Measurements from ENCODE around the gene HSPA4. TPM values are rescaled to one million over a fixed set of nuclear protein-coding genes. Genes with fewer than 3 reads are reported as not detected.
A peak's percentile ranks its signal among the peaks of the same experiment; 100 is the strongest.

Gene HSPA4
- total and polyA plus RNA-seq, 2 of the 13 experiments (the other 11 are each of a cell fraction or from before 2014, with no cell fraction given): 36.6 to 231 TPM

DNA sequence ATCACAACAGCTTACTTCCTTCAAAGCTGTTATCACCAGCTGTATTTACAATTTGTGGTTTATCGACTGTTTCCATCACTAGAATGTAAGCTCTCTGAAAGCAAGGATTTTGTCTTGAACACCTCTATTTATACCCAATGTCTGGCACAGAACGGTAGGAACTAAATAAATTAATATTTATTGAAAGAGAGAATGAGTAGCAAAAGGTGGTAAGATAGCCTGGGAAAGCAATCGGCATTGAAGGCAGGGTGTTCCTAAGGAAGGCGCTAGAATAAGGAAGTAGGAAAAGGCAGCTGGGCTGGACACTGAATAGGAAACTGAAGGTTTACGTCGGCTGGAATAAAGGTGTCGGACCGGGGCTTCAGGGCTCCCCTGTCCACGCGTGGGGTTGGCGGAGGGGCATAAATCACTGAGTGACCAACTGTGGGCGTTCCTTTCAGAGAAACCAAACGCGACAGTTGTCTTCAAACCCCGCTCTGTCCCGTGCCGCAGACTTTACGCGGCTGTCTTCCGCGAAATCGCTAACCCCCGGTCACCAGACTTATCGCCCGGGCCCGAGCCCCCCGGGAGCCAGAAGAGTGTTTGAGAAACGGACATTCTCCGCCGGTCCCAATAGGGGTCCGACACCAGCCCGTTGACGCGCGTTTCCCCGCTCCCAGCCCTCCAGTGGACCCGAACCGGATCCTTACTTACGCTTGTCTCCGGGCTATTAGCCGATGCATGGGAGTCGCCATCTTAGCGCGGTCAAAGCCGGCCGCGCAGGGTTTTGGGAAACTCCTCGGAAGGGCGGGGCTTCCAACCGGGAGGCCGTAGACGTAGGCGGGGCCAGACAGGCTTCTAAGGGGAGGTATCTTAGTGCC is 25.8 kb upstream of the HSPA4 start, which contains the start of gene ZCCHC10 (continued):
- TF ChIP-seq, protein P1, sequence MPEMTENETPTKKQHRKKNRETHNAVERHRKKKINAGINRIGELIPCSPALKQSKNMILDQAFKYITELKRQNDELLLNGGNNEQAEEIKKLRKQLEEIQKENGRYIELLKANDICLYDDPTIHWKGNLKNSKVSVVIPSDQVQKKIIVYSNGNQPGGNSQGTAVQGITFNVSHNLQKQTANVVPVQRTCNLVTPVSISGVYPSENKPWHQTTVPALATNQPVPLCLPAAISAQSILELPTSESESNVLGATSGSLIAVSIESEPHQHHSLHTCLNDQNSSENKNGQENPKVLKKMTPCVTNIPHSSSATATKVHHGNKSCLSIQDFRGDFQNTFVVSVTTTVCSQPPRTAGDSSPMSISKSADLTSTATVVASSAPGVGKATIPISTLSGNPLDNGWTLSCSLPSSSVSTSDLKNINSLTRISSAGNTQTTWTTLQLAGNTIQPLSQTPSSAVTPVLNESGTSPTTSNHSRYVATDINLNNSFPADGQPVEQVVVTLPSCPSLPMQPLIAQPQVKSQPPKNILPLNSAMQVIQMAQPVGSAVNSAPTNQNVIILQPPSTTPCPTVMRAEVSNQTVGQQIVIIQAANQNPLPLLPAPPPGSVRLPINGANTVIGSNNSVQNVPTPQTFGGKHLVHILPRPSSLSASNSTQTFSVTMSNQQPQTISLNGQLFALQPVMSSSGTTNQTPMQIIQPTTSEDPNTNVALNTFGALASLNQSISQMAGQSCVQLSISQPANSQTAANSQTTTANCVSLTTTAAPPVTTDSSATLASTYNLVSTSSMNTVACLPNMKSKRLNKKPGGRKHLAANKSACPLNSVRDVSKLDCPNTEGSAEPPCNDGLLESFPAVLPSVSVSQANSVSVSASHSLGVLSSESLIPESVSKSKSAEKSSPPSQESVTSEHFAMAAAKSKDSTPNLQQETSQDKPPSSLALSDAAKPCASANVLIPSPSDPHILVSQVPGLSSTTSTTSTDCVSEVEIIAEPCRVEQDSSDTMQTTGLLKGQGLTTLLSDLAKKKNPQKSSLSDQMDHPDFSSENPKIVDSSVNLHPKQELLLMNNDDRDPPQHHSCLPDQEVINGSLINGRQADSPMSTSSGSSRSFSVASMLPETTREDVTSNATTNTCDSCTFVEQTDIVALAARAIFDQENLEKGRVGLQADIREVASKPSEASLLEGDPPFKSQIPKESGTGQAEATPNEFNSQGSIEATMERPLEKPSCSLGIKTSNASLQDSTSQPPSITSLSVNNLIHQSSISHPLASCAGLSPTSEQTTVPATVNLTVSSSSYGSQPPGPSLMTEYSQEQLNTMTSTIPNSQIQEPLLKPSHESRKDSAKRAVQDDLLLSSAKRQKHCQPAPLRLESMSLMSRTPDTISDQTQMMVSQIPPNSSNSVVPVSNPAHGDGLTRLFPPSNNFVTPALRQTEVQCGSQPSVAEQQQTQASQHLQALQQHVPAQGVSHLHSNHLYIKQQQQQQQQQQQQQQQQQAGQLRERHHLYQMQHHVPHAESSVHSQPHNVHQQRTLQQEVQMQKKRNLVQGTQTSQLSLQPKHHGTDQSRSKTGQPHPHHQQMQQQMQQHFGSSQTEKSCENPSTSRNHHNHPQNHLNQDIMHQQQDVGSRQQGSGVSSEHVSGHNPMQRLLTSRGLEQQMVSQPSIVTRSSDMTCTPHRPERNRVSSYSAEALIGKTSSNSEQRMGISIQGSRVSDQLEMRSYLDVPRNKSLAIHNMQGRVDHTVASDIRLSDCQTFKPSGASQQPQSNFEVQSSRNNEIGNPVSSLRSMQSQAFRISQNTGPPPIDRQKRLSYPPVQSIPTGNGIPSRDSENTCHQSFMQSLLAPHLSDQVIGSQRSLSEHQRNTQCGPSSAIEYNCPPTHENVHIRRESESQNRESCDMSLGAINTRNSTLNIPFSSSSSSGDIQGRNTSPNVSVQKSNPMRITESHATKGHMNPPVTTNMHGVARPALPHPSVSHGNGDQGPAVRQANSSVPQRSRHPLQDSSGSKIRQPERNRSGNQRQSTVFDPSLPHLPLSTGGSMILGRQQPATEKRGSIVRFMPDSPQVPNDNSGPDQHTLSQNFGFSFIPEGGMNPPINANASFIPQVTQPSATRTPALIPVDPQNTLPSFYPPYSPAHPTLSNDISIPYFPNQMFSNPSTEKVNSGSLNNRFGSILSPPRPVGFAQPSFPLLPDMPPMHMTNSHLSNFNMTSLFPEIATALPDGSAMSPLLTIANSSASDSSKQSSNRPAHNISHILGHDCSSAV (CRISPR knock-in tag; IDR thresholded peaks at IDR 0.05; ENCODE audit: borderline replicate concordance): 0 out of 2 replicates have a peak, but pooled peaks have one; percentile 40
- TF ChIP-seq ZNF317 (CRISPR knock-in tag; IDR thresholded peaks at IDR 0.05) (0 out of 2 replicates have a peak, but pooled peaks have one; percentile 49), ZBTB20 (CRISPR knock-in tag; IDR thresholded peaks at IDR 0.05; ENCODE audit: borderline replicate concordance, low read depth) (0 out of 2 replicates have a peak, but pooled peaks have one; percentile 52), NCOA2 (CRISPR knock-in tag; IDR thresholded peaks at IDR 0.05) (peak; percentile 18; the same call in 1 of the 2 replicates), SNAPC2 (CRISPR knock-in tag; IDR thresholded peaks at IDR 0.05) (0 out of 2 replicates have a peak, but pooled peaks have one; percentile 41), MAZ (IDR thresholded peaks at IDR 0.05; ENCODE audit: borderline replicate concordance, low read depth, low read length) (peak; percentile 20; the same call in 1 of the 2 replicates), MAZ (CRISPR knock-in tag; IDR thresholded peaks at IDR 0.05; ENCODE audit: low read depth) (peak; percentile 78), ZMYM4 (CRISPR knock-in tag; IDR thresholded peaks at IDR 0.05) (0 out of 2 replicates have a peak, but pooled peaks have one; percentile 42), IRF2 (CRISPR knock-in tag; IDR thresholded peaks at IDR 0.05) (peak; percentile 54; the same call in 1 of the 2 replicates), MEF2D (CRISPR knock-in tag; IDR thresholded peaks at IDR 0.05) (0 out of 2 replicates have a peak, but pooled peaks have one; percentile 22), ZEB1 (IDR thresholded peaks at IDR 0.05; ENCODE audit: insufficient replicate concordance, low read depth) (peak; percentile 25), HOXA3 (CRISPR knock-in tag; IDR thresholded peaks at IDR 0.05) (peak; percentile 57; the same call in 1 of the 2 replicates), SP4 (CRISPR knock-in tag; IDR thresholded peaks at IDR 0.05) (peak; percentile 43; the same call in 1 of the 2 replicates), TGIF2 (CRISPR knock-in tag; IDR thresholded peaks at IDR 0.05) (no peak)
- TF ChIP-seq, protein P2, sequence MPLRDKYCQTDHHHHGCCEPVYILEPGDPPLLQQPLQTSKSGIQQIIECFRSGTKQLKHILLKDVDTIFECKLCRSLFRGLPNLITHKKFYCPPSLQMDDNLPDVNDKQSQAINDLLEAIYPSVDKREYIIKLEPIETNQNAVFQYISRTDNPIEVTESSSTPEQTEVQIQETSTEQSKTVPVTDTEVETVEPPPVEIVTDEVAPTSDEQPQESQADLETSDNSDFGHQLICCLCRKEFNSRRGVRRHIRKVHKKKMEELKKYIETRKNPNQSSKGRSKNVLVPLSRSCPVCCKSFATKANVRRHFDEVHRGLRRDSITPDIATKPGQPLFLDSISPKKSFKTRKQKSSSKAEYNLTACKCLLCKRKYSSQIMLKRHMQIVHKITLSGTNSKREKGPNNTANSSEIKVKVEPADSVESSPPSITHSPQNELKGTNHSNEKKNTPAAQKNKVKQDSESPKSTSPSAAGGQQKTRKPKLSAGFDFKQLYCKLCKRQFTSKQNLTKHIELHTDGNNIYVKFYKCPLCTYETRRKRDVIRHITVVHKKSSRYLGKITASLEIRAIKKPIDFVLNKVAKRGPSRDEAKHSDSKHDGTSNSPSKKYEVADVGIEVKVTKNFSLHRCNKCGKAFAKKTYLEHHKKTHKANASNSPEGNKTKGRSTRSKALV (CRISPR knock-in tag; IDR thresholded peaks at IDR 0.05): 0 out of 2 replicates have a peak, but pooled peaks have one; percentile 33
- TF ChIP-seq, protein P3, sequence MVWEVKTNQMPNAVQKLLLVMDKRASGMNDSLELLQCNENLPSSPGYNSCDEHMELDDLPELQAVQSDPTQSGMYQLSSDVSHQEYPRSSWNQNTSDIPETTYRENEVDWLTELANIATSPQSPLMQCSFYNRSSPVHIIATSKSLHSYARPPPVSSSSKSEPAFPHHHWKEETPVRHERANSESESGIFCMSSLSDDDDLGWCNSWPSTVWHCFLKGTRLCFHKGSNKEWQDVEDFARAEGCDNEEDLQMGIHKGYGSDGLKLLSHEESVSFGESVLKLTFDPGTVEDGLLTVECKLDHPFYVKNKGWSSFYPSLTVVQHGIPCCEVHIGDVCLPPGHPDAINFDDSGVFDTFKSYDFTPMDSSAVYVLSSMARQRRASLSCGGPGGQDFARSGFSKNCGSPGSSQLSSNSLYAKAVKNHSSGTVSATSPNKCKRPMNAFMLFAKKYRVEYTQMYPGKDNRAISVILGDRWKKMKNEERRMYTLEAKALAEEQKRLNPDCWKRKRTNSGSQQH (CRISPR knock-in tag; IDR thresholded peaks at IDR 0.05; ENCODE audit: low read depth): no peak
